SIG-M5 (cell line): ENCODE measurements around the gene UBE2H.
"Not testable (repeated sequence)": the region's sequence is repeated elsewhere in the genome, so short reads cannot be mapped to it uniquely, and the experiment has no call there.

Source experiments
- DNase-seq: peaks from one replicate; lab custom pipeline; 2025; lab: John Stamatoyannopoulos, UW

UBE2H gene

GRCh38 chr7:129907122-129907736 lies 45.5 kb downstream of the UBE2H start:
- no peak for DNase-seq

- no peak for DNase-seq
Measured at GRCh38 chr7:129906700-129907099, 46.1 kb downstream of the UBE2H start.

- DNase-seq = no peak
Measured at GRCh38 chr7:129903935-129904334, 48.8 kb downstream of the UBE2H start.

GRCh38 chr7:129902788-129903422 lies 49.9 kb downstream of the UBE2H start:
- DNase-seq = no peak

DNA sequence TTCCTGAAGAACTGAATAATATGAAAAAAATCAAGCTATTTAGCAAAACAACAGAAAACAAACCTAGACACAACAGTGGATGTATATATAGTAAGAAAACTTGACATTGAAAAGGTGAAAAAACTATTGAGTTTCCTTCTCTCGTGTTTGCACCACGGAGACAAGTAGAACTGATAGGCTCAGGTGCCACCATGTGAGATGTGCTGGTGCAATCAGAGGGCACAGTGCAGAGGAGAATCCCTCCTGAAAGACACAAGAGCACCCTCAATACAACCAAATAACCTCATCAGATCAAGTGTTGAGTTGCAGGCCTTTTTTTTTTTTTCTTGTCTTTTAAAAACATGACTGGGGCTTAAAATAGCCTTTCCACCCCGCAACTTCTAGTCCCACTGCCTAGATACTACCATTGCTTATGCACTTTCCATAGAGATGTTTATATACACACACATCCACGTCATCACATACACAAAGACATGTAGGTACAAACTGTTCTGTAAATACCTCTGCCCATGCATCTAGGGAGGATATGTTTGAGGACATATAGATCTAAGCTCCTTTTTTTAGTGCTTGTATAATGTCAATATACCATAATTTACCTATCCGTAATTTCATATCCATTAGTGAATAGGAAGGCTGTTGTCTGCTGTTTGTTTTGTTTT lies 54.1 kb downstream of the UBE2H start:
- no peak for DNase-seq

- no peak for DNase-seq
Measured at GRCh38 chr7:129898007-129898406, 54.8 kb downstream of the UBE2H start.

DNA sequence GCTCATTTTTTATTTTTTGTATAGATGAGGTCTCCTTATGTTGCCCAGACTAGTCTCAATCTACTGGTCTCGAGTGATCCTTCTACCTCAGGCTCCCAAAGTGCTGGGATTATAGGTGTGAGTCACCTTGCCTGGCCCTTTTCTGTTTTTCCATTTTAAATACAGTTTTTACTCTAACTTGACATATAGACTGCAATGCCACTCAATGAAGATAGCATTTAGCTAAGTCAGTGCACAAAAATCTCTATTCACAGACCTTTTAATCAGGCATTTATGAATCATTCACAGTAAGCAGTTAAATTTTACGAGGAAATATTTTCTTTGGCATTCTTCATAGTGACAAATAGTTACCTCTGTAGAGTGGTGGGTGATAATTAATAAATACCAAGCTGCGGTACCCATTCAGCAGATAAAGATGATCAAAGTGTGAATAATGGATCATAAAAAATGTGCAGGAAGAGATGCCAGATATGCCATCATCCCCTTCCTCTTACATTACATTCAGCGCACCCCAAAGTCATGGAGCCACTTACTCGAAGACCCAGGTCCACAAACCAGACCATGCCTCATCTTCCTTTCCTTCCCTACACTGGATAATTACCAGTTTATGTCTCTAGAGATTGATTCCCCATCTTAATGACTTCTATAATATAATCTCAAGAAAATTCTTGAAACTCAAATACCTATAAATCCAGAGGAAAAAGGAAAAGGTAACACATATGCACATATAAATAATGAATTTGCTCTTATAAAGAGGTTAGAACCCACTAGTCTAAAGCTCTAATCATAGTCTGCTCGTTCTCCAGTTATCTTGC lies 56.0 kb downstream of the UBE2H start:
- DNase-seq = no peak

DNA sequence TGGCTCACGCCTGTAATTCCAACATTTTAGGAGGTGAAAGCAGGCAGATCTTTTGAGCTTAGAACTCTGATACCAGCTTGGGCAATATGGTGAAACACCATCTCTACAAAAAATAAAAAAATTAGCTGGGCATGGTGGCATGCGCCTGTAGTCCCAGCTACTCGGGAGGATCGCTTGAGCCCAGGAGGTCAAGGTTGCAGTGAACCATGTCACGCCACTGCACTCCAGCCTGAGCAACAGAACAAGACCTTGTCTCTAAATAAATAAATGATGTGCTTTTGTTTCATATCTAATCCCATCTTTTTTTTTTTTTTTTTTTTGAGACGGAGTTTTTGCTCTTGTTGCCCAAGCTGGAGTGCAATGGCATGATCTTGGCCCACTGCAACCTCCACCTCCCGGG lies 58.6 kb downstream of the UBE2H start:
- not testable (repeated sequence) for DNase-seq

- no peak for DNase-seq
Measured at GRCh38 chr7:129890090-129890489, 62.7 kb downstream of the UBE2H start.

- DNase-seq = no peak
Measured at GRCh38 chr7:129889133-129889844, 63.5 kb downstream of the UBE2H start.

DNA sequence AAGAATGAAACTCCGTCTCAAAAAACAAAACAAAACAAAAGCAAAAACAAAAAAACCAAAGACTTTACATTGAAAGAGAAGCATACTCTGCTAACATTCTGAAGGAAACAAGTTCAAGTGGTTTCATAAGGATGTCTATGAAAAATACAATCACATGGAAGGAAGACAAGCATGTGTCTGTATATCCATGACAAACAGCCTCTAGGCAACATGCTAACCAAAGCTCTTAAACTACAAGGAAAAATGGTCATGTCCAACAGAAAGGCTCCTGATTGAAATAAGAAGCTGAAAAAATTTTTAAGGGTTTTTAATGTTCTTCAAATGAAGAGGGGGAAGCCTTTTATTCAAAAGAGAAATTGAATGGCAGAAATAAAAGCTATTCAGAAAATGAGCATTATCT lies 64.9 kb downstream of the UBE2H start:
- DNase-seq = no peak

DNA sequence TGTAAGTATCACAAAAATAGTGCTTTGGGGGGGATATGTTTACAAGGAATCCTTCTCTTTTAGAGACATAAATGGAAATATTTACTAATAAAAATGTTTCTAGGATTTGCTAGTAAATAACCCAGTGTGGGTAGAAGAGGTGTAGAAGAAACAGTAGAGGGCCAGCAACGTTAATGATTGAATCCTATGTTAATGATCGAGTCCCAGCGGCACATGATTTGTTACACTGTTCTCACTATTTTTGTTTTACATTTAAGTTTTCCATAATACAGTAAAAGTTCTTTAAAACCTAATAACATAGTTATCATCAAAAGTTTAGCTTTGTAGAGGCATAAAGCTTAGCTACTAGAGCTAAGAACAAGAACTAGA lies 66.0 kb downstream of the UBE2H start:
- no peak for DNase-seq

DNA sequence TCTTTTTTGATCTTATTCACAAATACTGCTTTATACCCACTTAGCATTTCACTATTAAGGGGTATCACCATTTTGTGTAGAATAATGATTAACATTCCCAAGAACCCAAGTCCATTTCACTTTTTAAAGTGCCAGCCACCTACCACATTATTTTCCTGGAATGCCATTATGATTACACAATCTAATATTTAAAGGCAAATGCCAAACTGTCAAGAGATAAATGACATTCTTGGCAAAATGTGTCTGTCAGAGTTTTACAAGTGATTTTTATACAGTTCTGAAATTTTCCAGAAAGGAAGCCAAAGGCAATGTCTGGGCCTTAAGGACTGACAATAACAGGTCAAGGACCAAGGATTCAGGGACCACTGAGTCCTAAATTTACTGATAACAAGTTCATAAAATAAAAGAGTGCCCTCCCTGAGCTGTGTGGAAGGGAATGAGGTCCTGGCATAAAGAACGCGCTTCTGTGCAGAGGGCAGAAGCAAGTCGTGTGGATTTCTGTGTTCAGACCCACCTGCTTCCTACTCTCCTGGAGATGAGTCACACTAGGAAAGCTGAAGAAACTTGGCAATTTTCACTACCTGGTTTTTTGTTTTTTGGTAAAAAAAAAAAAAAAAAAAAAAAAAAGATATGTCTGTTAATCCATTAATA lies 66.5 kb downstream of the UBE2H start:
- no peak for DNase-seq

GRCh38 chr7:129884495-129884894 lies 68.3 kb downstream of the UBE2H start:
- DNase-seq = no peak

DNA sequence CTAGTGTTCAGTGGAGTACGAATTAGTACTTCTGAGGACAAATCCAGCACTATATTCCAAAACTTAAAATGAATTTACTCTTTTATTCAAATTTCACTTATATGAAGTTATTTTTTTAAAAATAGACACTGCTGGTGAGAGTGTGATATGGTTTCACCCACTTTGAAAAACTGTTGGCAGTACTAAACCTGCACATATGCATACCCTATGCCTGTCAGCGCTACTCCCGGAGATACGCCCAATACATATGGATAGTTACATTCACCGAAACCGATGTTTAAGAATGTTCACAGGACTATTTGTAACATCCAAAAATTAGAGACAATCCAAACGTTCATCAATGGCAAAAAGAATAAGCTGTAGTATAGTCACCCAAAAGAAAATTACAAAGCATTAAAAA lies 69.6 kb downstream of the UBE2H start:
- DNase-seq = no peak

GRCh38 chr7:129882531-129882930 lies 70.2 kb downstream of the UBE2H start:
- DNase-seq = no peak

- DNase-seq = no peak
Measured at GRCh38 chr7:129877146-129877792, 75.5 kb downstream of the UBE2H start.

- DNase-seq = no peak
Measured at GRCh38 chr7:129875745-129876411, 76.9 kb downstream of the UBE2H start.

DNA sequence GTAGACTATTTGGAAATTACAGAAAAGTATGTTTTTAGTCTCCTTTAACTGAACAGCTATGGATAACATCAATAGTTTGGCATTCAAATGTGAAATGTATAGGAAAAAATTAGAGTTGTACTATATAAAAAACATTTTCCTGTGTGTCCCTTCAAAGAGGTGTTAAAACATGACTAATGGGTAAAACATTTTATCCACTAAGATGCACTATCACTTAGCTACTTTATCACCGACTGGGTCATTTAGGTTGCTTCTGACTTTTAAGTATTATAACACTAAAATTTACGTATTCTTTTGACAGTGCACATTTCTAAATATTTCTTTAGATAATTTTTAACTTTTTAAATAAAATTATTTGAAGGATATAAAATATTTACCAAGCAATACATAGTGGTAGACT lies 77.6 kb downstream of the UBE2H start:
- DNase-seq = no peak

DNA sequence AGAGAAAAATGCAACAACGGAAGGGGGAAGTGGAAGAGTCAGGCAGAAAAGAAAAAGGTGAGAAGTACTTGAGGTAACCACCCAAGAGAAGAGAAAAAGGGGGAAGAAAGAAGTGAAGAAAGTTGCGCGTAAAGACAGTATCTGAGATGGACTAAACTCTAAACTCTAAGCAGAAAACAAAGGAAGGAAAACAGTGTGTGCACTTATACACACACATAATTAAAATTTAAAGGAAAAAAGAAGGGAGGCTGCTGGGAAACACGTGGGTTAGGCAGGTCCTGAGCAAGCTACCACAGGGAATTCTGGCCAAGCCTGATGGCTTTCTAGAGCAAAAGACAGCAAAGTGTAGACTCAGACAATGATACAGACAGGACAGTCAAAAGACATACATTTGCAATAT lies 78.0 kb downstream of the UBE2H start:
- DNase-seq = no peak

- DNase-seq = no peak
Measured at GRCh38 chr7:129872054-129872453, 80.7 kb downstream of the UBE2H start.
